GM18519 (cell line): Measurements from ENCODE around the gene TPO.
"Not testable (repeated sequence)": the region's sequence is repeated elsewhere in the genome, so short reads cannot be mapped to it uniquely, and the experiment has no call there.

Experiments
- ATAC-seq: cut with Tn5 transposase; IDR thresholded peaks from one replicate; pipeline ENCODE4 v1.9.1; 2021; ENCODE audit warnings: mild to moderate bottlenecking, moderate library complexity; ENCODE audit not compliant: unreplicated experiment, low FRiP score

Gene TPO

GRCh38 chr2:1481406-1482252, 68.4 kb downstream of the TPO start:
- no peak for ATAC-seq

- ATAC-seq = no peak
Measured at GRCh38 chr2:1482253-1482675, 69.0 kb downstream of the TPO start.

- no peak for ATAC-seq
Measured at GRCh38 chr2:1482981-1483380, 69.7 kb downstream of the TPO start.

- no peak for ATAC-seq
Measured at GRCh38 chr2:1483551-1483950, 70.3 kb downstream of the TPO start.

GRCh38 chr2:1484131-1484884, 71.0 kb downstream of the TPO start:
- ATAC-seq = no peak

GRCh38 chr2:1486670-1487069, 73.4 kb downstream of the TPO start:
- ATAC-seq = no peak

- ATAC-seq = no peak
Measured at GRCh38 chr2:1487758-1488157, 74.5 kb downstream of the TPO start.

GRCh38 chr2:1488181-1488671, 75.0 kb downstream of the TPO start:
- no peak for ATAC-seq

- no peak for ATAC-seq
Measured at GRCh38 chr2:1488851-1489250, 75.6 kb downstream of the TPO start.

GRCh38 chr2:1489486-1489885, 76.2 kb downstream of the TPO start:
- no peak for ATAC-seq

GRCh38 chr2:1490381-1490780, 77.1 kb downstream of the TPO start:
- not testable (repeated sequence) for ATAC-seq

- ATAC-seq = no peak
Measured at GRCh38 chr2:1491751-1492150, 78.5 kb downstream of the TPO start.

- not testable (repeated sequence) for ATAC-seq
Measured at GRCh38 chr2:1492231-1492630, 79.0 kb downstream of the TPO start.

- ATAC-seq = no peak
Measured at GRCh38 chr2:1492711-1493430, 79.6 kb downstream of the TPO start.

GRCh38 chr2:1493431-1494126, 80.3 kb downstream of the TPO start:
- ATAC-seq = no peak

GRCh38 chr2:1494257-1494656, 81.0 kb downstream of the TPO start:
- no peak for ATAC-seq

- no peak for ATAC-seq
Measured at GRCh38 chr2:1494906-1495305, 81.6 kb downstream of the TPO start.

- ATAC-seq = no peak
Measured at GRCh38 chr2:1495676-1496358, 82.6 kb downstream of the TPO start.

GRCh38 chr2:1496359-1496821, 83.1 kb downstream of the TPO start:
- ATAC-seq = no peak
